ENCODE data around the gene NHSL2.

The NHSL2 gene

GRCh38 chrX:72105436-72105835 lies 194.8 kb downstream of the NHSL2 start:
- Histone ChIP-seq H3K4me3 (ENCODE audit: low read depth, low read length) (no peak overlapping the region), H3K9me3 (ENCODE audit: control insufficient read depth, insufficient read depth, low read depth, low read length) (peaks cover 11% of the 10 kb centered on the region; the same call in 1 of the 2 replicates), H3K27ac (ENCODE audit: low read depth, low read length) (no peak overlapping the region), H3K9ac (ENCODE audit: low read length) (no peak overlapping the region), H3K27me3 (ENCODE audit: control insufficient read depth, insufficient read depth, low read length) (no peaks in the 10 kb centered on the region), H3K36me3 (ENCODE audit: control insufficient read depth, insufficient read depth, low read length) (no peaks in the 10 kb centered on the region), H3K4me1 (ENCODE audit: control insufficient read depth, insufficient read depth, low read length) (peaks cover 32% of the 10 kb centered on the region)

- H3K36me3 ChIP-seq (ENCODE audit: control insufficient read depth, insufficient read depth, low read length): no peaks in the 10 kb centered on the region
- H3K9me3 ChIP-seq (ENCODE audit: control insufficient read depth, insufficient read depth, low read depth, low read length): peaks cover 14% of the 10 kb centered on the region; the same call in 1 of the 2 replicates
- peaks cover 16% of the 10 kb centered on the region for H3K4me1 ChIP-seq (ENCODE audit: control insufficient read depth, insufficient read depth, low read length)
- no peaks in the 10 kb centered on the region for H3K27me3 ChIP-seq (ENCODE audit: control insufficient read depth, insufficient read depth, low read length)
- H3K27ac ChIP-seq (ENCODE audit: low read depth, low read length): no peak overlapping the region
- H3K9ac ChIP-seq (ENCODE audit: low read length): no peak overlapping the region
- H3K4me3 ChIP-seq (ENCODE audit: low read depth, low read length): no peak overlapping the region
Measured at GRCh38 chrX:72107320-72107719, 196.7 kb downstream of the NHSL2 start.

- Histone ChIP-seq H3K36me3 (ENCODE audit: control insufficient read depth, insufficient read depth, low read length) (no peaks in the 10 kb centered on the region), H3K27ac (ENCODE audit: low read depth, low read length) (no peak overlapping the region), H3K4me1 (ENCODE audit: control insufficient read depth, insufficient read depth, low read length) (peaks cover 17% of the 10 kb centered on the region)
Measured at GRCh38 chrX:72107841-72108595, 197.4 kb downstream of the NHSL2 start.

GRCh38 chrX:72108666-72109065 lies 198.0 kb downstream of the NHSL2 start:
- no peaks in the 10 kb centered on the region for H3K36me3 ChIP-seq (ENCODE audit: control insufficient read depth, insufficient read depth, low read length)
- no peak overlapping the region for H3K27ac ChIP-seq (ENCODE audit: low read depth, low read length)
- no peaks in the 10 kb centered on the region for H3K27me3 ChIP-seq (ENCODE audit: control insufficient read depth, insufficient read depth, low read length)
- no peak overlapping the region for H3K4me3 ChIP-seq (ENCODE audit: low read depth, low read length)
- peaks cover 22% of the 10 kb centered on the region for H3K4me1 ChIP-seq (ENCODE audit: control insufficient read depth, insufficient read depth, low read length)
- H3K9me3 ChIP-seq (ENCODE audit: control insufficient read depth, insufficient read depth, low read depth, low read length): peaks cover 12% of the 10 kb centered on the region; the same call in 1 of the 2 replicates
- H3K9ac ChIP-seq (ENCODE audit: low read length): no peak overlapping the region

More at GRCh38 chrX:72107841-72108595, 197.4 kb downstream of the NHSL2 start:
- H3K9ac ChIP-seq (ENCODE audit: low read length): no peak overlapping the region
- no peaks in the 10 kb centered on the region for H3K27me3 ChIP-seq (ENCODE audit: control insufficient read depth, insufficient read depth, low read length)
- no peak overlapping the region for H3K4me3 ChIP-seq (ENCODE audit: low read depth, low read length)
- H3K9me3 ChIP-seq (ENCODE audit: control insufficient read depth, insufficient read depth, low read depth, low read length): peaks cover 14% of the 10 kb centered on the region; the same call in 1 of the 2 replicates

GRCh38 chrX:72110051-72110875 lies 199.6 kb downstream of the NHSL2 start:
- Histone ChIP-seq H3K4me3 (ENCODE audit: low read depth, low read length) (no peak overlapping the region), H3K27me3 (ENCODE audit: control insufficient read depth, insufficient read depth, low read length) (no peaks in the 10 kb centered on the region), H3K27ac (ENCODE audit: low read depth, low read length) (no peak overlapping the region), H3K4me1 (ENCODE audit: control insufficient read depth, insufficient read depth, low read length) (peaks cover 37% of the 10 kb centered on the region), H3K36me3 (ENCODE audit: control insufficient read depth, insufficient read depth, low read length) (no peaks in the 10 kb centered on the region), H3K9ac (ENCODE audit: low read length) (no peak overlapping the region), H3K9me3 (ENCODE audit: control insufficient read depth, insufficient read depth, low read depth, low read length) (peaks cover 9% of the 10 kb centered on the region; the same call in 1 of the 2 replicates)

- Histone ChIP-seq H3K9me3 (ENCODE audit: control insufficient read depth, insufficient read depth, low read depth, low read length) (peaks cover 7% of the 10 kb centered on the region; the same call in 1 of the 2 replicates), H3K27ac (ENCODE audit: low read depth, low read length) (no peak overlapping the region), H3K4me3 (ENCODE audit: low read depth, low read length) (no peak overlapping the region), H3K27me3 (ENCODE audit: control insufficient read depth, insufficient read depth, low read length) (no peaks in the 10 kb centered on the region), H3K4me1 (ENCODE audit: control insufficient read depth, insufficient read depth, low read length) (peaks cover 43% of the 10 kb centered on the region), H3K9ac (ENCODE audit: low read length) (no peak overlapping the region), H3K36me3 (ENCODE audit: control insufficient read depth, insufficient read depth, low read length) (no peaks in the 10 kb centered on the region)
Measured at GRCh38 chrX:72110876-72111708, 200.4 kb downstream of the NHSL2 start.

GRCh38 chrX:72113461-72113860 lies 202.8 kb downstream of the NHSL2 start:
- Histone ChIP-seq H3K36me3 (ENCODE audit: control insufficient read depth, insufficient read depth, low read length) (no peaks in the 10 kb centered on the region), H3K9ac (ENCODE audit: low read length) (no peak overlapping the region), H3K4me3 (ENCODE audit: low read depth, low read length) (no peak overlapping the region), H3K4me1 (ENCODE audit: control insufficient read depth, insufficient read depth, low read length) (peaks cover 36% of the 10 kb centered on the region), H3K27me3 (ENCODE audit: control insufficient read depth, insufficient read depth, low read length) (no peaks in the 10 kb centered on the region), H3K9me3 (ENCODE audit: control insufficient read depth, insufficient read depth, low read depth, low read length) (peaks cover 3% of the 10 kb centered on the region; the same call in 1 of the 2 replicates), H3K27ac (ENCODE audit: low read depth, low read length) (no peak overlapping the region)

- Histone ChIP-seq H3K4me3 (ENCODE audit: low read depth, low read length) (no peak overlapping the region), H3K4me1 (ENCODE audit: control insufficient read depth, insufficient read depth, low read length) (peaks cover 36% of the 10 kb centered on the region), H3K9ac (ENCODE audit: low read length) (no peak overlapping the region), H3K9me3 (ENCODE audit: control insufficient read depth, insufficient read depth, low read depth, low read length) (peaks cover 3% of the 10 kb centered on the region; the same call in 1 of the 2 replicates), H3K27me3 (ENCODE audit: control insufficient read depth, insufficient read depth, low read length) (no peaks in the 10 kb centered on the region), H3K36me3 (ENCODE audit: control insufficient read depth, insufficient read depth, low read length) (no peaks in the 10 kb centered on the region), H3K27ac (ENCODE audit: low read depth, low read length) (no peak overlapping the region)
Measured at GRCh38 chrX:72114306-72114705, 203.7 kb downstream of the NHSL2 start.

- Histone ChIP-seq H3K4me3 (ENCODE audit: low read depth, low read length) (no peak overlapping the region), H3K27me3 (ENCODE audit: control insufficient read depth, insufficient read depth, low read length) (no peaks in the 10 kb centered on the region), H3K4me1 (ENCODE audit: control insufficient read depth, insufficient read depth, low read length) (peaks cover 33% of the 10 kb centered on the region), H3K9ac (ENCODE audit: low read length) (no peak overlapping the region), H3K36me3 (ENCODE audit: control insufficient read depth, insufficient read depth, low read length) (no peaks in the 10 kb centered on the region), H3K9me3 (ENCODE audit: control insufficient read depth, insufficient read depth, low read depth, low read length) (peaks cover 3% of the 10 kb centered on the region; the same call in 1 of the 2 replicates), H3K27ac (ENCODE audit: low read depth, low read length) (no peak overlapping the region)
Measured at GRCh38 chrX:72114807-72115206, 204.2 kb downstream of the NHSL2 start.

- H3K9ac ChIP-seq (ENCODE audit: low read length): no peak overlapping the region
- H3K27ac ChIP-seq (ENCODE audit: low read depth, low read length): no peak overlapping the region
- H3K4me1 ChIP-seq (ENCODE audit: control insufficient read depth, insufficient read depth, low read length): peaks cover 28% of the 10 kb centered on the region
- no peaks in the 10 kb centered on the region for H3K36me3 ChIP-seq (ENCODE audit: control insufficient read depth, insufficient read depth, low read length)
- H3K4me3 ChIP-seq (ENCODE audit: low read depth, low read length): no peak overlapping the region
- no peaks in the 10 kb centered on the region for H3K27me3 ChIP-seq (ENCODE audit: control insufficient read depth, insufficient read depth, low read length)
- H3K9me3 ChIP-seq (ENCODE audit: control insufficient read depth, insufficient read depth, low read depth, low read length): peaks cover 3% of the 10 kb centered on the region; the same call in 1 of the 2 replicates
Measured at GRCh38 chrX:72115380-72115779, 204.7 kb downstream of the NHSL2 start.

All from HUES6 (cell line).